Measurements from ENCODE around the gene ZBTB40.

GRCh38 chr1:22502202-22502601 is 50.6 kb downstream of the ZBTB40 start:
- TF ChIP-seq, protein P1, sequence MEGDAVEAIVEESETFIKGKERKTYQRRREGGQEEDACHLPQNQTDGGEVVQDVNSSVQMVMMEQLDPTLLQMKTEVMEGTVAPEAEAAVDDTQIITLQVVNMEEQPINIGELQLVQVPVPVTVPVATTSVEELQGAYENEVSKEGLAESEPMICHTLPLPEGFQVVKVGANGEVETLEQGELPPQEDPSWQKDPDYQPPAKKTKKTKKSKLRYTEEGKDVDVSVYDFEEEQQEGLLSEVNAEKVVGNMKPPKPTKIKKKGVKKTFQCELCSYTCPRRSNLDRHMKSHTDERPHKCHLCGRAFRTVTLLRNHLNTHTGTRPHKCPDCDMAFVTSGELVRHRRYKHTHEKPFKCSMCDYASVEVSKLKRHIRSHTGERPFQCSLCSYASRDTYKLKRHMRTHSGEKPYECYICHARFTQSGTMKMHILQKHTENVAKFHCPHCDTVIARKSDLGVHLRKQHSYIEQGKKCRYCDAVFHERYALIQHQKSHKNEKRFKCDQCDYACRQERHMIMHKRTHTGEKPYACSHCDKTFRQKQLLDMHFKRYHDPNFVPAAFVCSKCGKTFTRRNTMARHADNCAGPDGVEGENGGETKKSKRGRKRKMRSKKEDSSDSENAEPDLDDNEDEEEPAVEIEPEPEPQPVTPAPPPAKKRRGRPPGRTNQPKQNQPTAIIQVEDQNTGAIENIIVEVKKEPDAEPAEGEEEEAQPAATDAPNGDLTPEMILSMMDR (IDR thresholded peaks at IDR 0.05; ENCODE audit: borderline replicate concordance, extremely low read depth, low read length, poor library complexity, severe bottlenecking), result no peak
- no peak for TF ChIP-seq EZH2 (IDR thresholded peaks at IDR 0.05; ENCODE audit: borderline replicate concordance, low read depth, low read length, severe bottlenecking)

Measured in DND-41 (cell line).